Raji (cell line): ENCODE measurements around the gene PREX1.

Source experiments
- POLR2A ChIP-seq: IDR thresholded peaks from 2 replicates; pipeline ENCODE4 v1.6.1; 2011; ENCODE audit warnings: low read depth, low read length, control low read depth; ENCODE audit not compliant: insufficient read depth

Gene PREX1

GRCh38 chr20:48582673-48582985 lies 245.2 kb downstream of the PREX1 start:
- TF ChIP-seq POLR2A, result no peak

- no peak for TF ChIP-seq POLR2A
These were observed 246.6 kb downstream of the PREX1 start for GRCh38 chr20:48581167-48581566.

- no peak for TF ChIP-seq POLR2A
These were observed 249.3 kb downstream of the PREX1 start for GRCh38 chr20:48578397-48579098.

- TF ChIP-seq POLR2A, result no peak
These were observed 250.2 kb downstream of the PREX1 start for GRCh38 chr20:48577557-48577956.

GRCh38 chr20:48574383-48574782 lies 253.4 kb downstream of the PREX1 start:
- no peak for TF ChIP-seq POLR2A
